Left ventricle myocardium inferior (tissue), 1 donor: ENCODE data around the gene USP4. TPM values are rescaled to one million over a fixed set of nuclear protein-coding genes. Genes with fewer than 3 reads are reported as not detected.
"Not testable (repeated sequence)": the region's sequence is repeated elsewhere in the genome, so short reads cannot be mapped to it uniquely, and the experiment has no call there.

ENCODE experiments used
- DNase-seq: peaks from one replicate; pipeline ENCODE4 v3.0.0-alpha.2; 2020
- H3K27ac ChIP-seq: fragments of 200-600 bp; replicated peaks from 2 replicates; pipeline ENCODE4 v1.8.0; 2021
- H3K27me3 ChIP-seq: fragments of 200-600 bp; 2 replicates; pipeline ENCODE4 v1.8.0; 2021; ENCODE audit warnings: low read depth
- H3K36me3 ChIP-seq: fragments of 200-600 bp; 2 replicates; pipeline ENCODE4 v1.8.0; 2021
- H3K4me1 ChIP-seq: fragments of 200-600 bp; 2 replicates; pipeline ENCODE4 v1.8.0; 2021
- H3K4me3 ChIP-seq: fragments of 200-600 bp; 2 replicates; pipeline ENCODE4 v1.8.0; 2021; ENCODE audit warnings: mild to moderate bottlenecking, moderate library complexity
- H3K9me3 ChIP-seq: fragments of 200-600 bp; replicated peaks from 2 replicates; pipeline ENCODE4 v1.8.0; 2021
- CTCF ChIP-seq: fragments of 200-600 bp; IDR thresholded peaks from 2 replicates; pipeline ENCODE4 v1.8.0; 2021; ENCODE audit warnings: antibody characterized with exemption, mild to moderate bottlenecking, borderline replicate concordance
- intact Hi-C: fragments of 100-400 bp; cut with micrococcal nuclease; formaldehyde crosslinking; loops from one replicate; pipeline ENCODE4 v1.11.0; 2022
- microRNA-seq: library from miRNA; unstranded; fragments of <30 nt; microRNA quantifications from one replicate; pipeline ENCODE4 v1.2.0, GENCODE V29; 2020
- total RNA-seq: library from RNA; stranded (reverse); fragmentation: NEBNext Ultra II Directional; extraction: Animal tissue kit (Norgen Biotek cat#: 25700); gene quantifications from one replicate; pipeline ENCODE4 v1.2.1, GENCODE V29; 2021
- donor health status: DM: no; HTN: yes; CAD: no; lungs with severe emphysema.

The USP4 gene
- total RNA-seq, 1 donor from 2014 or later, result 37.3 TPM

DNA sequence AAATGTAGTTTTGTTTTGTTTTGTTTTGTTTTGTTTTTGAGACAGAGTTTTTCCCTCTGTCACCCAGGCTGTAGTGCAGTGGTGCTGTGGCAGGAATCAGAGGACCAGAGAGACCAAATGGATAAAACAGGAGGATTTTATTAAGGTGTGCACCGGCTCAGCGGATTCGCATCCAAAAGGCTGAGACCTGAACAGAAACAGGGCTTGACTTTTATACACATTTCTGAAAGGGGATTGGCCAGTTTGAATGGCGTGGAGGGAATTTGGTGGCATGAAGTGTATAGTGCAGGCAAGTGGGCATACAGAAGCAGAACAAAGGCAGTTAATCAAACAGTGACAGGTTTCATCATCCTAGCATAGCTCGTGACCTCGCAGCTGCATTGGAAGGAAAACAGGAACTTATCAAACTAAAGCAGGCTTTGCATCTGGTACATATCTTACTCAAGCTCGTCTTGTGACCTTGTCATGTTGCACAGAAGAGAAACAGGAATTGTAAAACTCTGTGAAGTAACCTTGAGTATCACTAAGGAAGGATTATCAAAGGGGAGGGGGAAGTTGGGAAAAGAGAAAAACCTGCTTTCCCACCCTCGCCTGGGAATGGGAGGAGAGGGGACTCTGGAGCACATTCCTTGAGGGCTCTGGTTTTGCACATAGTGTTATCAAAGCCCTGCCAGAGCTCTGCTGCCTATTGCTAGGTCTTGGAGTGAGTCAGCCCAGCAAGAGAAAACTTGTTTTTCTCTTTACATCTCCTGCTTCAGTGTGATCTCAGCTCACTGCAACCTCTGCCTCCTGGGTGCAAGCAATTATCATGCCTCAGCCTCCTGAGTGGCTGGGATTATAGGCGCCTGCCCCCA is 101.4 kb downstream of the USP4 start:
- no peaks in the 10 kb centered on the region for H3K27me3 ChIP-seq
- peaks cover 13% of the 10 kb centered on the region for H3K9me3 ChIP-seq
- intact Hi-C loops, result no loop called here
- H3K4me3 ChIP-seq, result peak overlapping the region; percentile 10
- H3K36me3 ChIP-seq, result peaks cover 25% of the 10 kb centered on the region
- no peak for TF ChIP-seq CTCF
- peaks cover 20% of the 10 kb centered on the region for H3K4me1 ChIP-seq
- peak overlapping the region; percentile 84 for H3K27ac ChIP-seq
- no peak for DNase-seq

- DNase-seq, result no peak
- H3K4me3 ChIP-seq, result no peak overlapping the region
- H3K27me3 ChIP-seq, result no peaks in the 10 kb centered on the region
- intact Hi-C loops, result no loop called here
- peaks cover 22% of the 10 kb centered on the region for H3K36me3 ChIP-seq
- H3K9me3 ChIP-seq, result peaks cover 25% of the 10 kb centered on the region
- H3K4me1 ChIP-seq, result peaks cover 20% of the 10 kb centered on the region
- TF ChIP-seq CTCF, result no peak
- H3K27ac ChIP-seq, result peak overlapping the region; percentile 84
Observed at GRCh38 chr3:49237344-49237743, 102.5 kb downstream of the USP4 start.

- Histone ChIP-seq H3K27me3 (no peaks in the 10 kb centered on the region), H3K27ac (no peak overlapping the region), H3K36me3 (peaks cover 17% of the 10 kb centered on the region), H3K4me1 (peaks cover 20% of the 10 kb centered on the region), H3K4me3 (no peak overlapping the region), H3K9me3 (peaks cover 36% of the 10 kb centered on the region)
- intact Hi-C loops, result no loop called here
- TF ChIP-seq CTCF, result no peak
- no peak for DNase-seq
Observed at GRCh38 chr3:49236226-49236625, 103.6 kb downstream of the USP4 start.

DNA sequence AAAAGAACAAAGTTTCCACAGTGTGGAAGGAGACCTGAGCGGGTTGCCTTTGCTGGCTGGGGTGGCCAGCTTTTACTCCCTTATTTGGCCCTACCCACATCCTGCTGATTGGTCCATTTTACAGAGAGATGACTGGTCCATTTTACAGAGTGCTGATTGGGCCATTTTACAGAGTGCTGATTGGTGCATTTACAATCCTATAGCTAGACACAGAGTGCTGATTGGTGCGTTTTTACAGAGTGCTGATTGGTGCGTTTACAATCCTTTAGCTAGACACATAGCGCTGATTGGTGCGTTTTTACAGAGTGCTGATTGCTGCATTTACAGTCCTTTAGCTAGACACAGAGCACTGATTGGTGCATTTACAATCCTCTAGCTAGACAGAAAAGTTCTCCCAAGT is 111.0 kb downstream of the USP4 start:
- H3K27me3 ChIP-seq, H3K27ac ChIP-seq, DNase-seq, intact Hi-C loops, H3K4me1 ChIP-seq, H3K4me3 ChIP-seq: not testable (repeated sequence)
- H3K9me3 ChIP-seq, result peaks cover 84% of the 10 kb centered on the region
- peaks cover 33% of the 10 kb centered on the region for H3K36me3 ChIP-seq

Small RNA genes within 50 kb of the gene (microRNA-seq; reads per million reads assigned to microRNA genes)
- gene MIR4271, result not detected

Other genes starting within 250 kb of the USP4 start
- gene QRICH1, start 246.0 kb downstream of the USP4 start, total RNA-seq, result 58.8 TPM
- 203 TPM for gene QARS1, start 235.3 kb downstream of the USP4 start, total RNA-seq
- gene USP19, start 219.2 kb downstream of the USP4 start, total RNA-seq, result 62.5 TPM
- gene LAMB2, start 207.0 kb downstream of the USP4 start, total RNA-seq, result 772 TPM
- 11.9 TPM for gene CCDC71, start 173.7 kb downstream of the USP4 start, total RNA-seq
- 92.5 TPM for gene KLHDC8B, start 168.5 kb downstream of the USP4 start, total RNA-seq
- 2.8 TPM for gene C3orf62, start 62.8 kb downstream of the USP4 start, total RNA-seq
- gene GPX1, start 18.3 kb upstream of the USP4 start, total RNA-seq, result 115 TPM
- 247 TPM for gene RHOA, start 71.9 kb upstream of the USP4 start, total RNA-seq
- 17.7 TPM for gene TCTA, start 72.4 kb upstream of the USP4 start, total RNA-seq
- gene AMT, start 82.4 kb upstream of the USP4 start, total RNA-seq, result 29.0 TPM
- 19.4 TPM for gene NICN1, start 89.3 kb upstream of the USP4 start, total RNA-seq
- gene DAG1, start 130.2 kb upstream of the USP4 start, total RNA-seq, result 117 TPM
- gene BSN, start 214.4 kb upstream of the USP4 start, total RNA-seq, result 0.55 TPM